GM12801 (cell line): ENCODE data around the gene TRIM9.

Experiments
- CTCF ChIP-seq: IDR thresholded peaks from one replicate; pipeline ENCODE4 v1.5.1; 2011; ENCODE audit warnings: control low read depth; ENCODE audit not compliant: insufficient read length; ENCODE audit errors: extremely low read depth

Gene TRIM9

GRCh38 chr14:51094901-51095853 is at the start of gene TRIM9:
Gene TRIM9 (minus strand): TSS chr14:51095105. CDS start chr14:51094939, 166 bp downstream.
- no peak for TF ChIP-seq CTCF

- no peak for TF ChIP-seq CTCF
Observed at GRCh38 chr14:51140856-51141255, 46.0 kb upstream of the TRIM9 start.

GRCh38 chr14:51140338-51140737 is 45.4 kb upstream of the TRIM9 start:
- TF ChIP-seq CTCF, result no peak

GRCh38 chr14:51139121-51139681 is 44.3 kb upstream of the TRIM9 start:
- no peak for TF ChIP-seq CTCF

GRCh38 chr14:51138404-51139103 is 43.6 kb upstream of the TRIM9 start:
- no peak for TF ChIP-seq CTCF

- TF ChIP-seq CTCF, result no peak
Observed at GRCh38 chr14:51131516-51131915, 36.6 kb upstream of the TRIM9 start.

GRCh38 chr14:51129130-51129529 is 34.2 kb upstream of the TRIM9 start:
- no peak for TF ChIP-seq CTCF
